MM.1S (cell line): ENCODE measurements around the gene KATNIP.

Experiments
- DNase-seq: peaks from one replicate; pipeline ENCODE4 v3.0.0-alpha.2; 2015
- H2AFZ ChIP-seq: fragments of 300-600 bp; sonication (generic); 2 replicates; pipeline ENCODE4 v1.6.0; 2016; ENCODE audit warnings: antibody characterized with exemption, low read length
- H3F3A ChIP-seq: fragments of 300-600 bp; sonication (generic); 2 replicates; pipeline ENCODE4 v1.6.1; 2016; ENCODE audit warnings: mild to moderate bottlenecking, antibody characterized with exemption, low read length, moderate library complexity, mixed read lengths; ENCODE audit not compliant: insufficient read depth
- H3K27ac ChIP-seq: fragments of 300-600 bp; sonication (generic); 2 replicates; pipeline ENCODE4 v1.5.1; 2016; ENCODE audit warnings: mild to moderate bottlenecking, low read length
- H3K27me3 ChIP-seq: fragments of 300-600 bp; sonication (generic); replicated peaks from 2 replicates; pipeline ENCODE4 v1.6.0; 2016; ENCODE audit warnings: low read length; ENCODE audit not compliant: insufficient read depth
- H3K36me3 ChIP-seq: fragments of 300-600 bp; sonication (generic); replicated peaks from 2 replicates; pipeline ENCODE4 v1.6.1; 2016; ENCODE audit warnings: mild to moderate bottlenecking, low read length, mixed read lengths; ENCODE audit not compliant: insufficient read depth
- H3K4me1 ChIP-seq: fragments of 300-600 bp; sonication (generic); 2 replicates; pipeline ENCODE4 v1.6.1; 2016; ENCODE audit warnings: low read length, mixed read lengths
- H3K4me2 ChIP-seq: fragments of 300-600 bp; sonication (generic); 2 replicates; pipeline ENCODE4 v1.6.0; 2016; ENCODE audit warnings: low read depth, low read length
- H3K4me3 ChIP-seq: fragments of 300-600 bp; sonication (generic); 2 replicates; pipeline ENCODE4 v1.5.1; 2016; ENCODE audit warnings: low read length, mixed read lengths
- H3K79me2 ChIP-seq: fragments of 300-600 bp; sonication (generic); 2 replicates; pipeline ENCODE4 v1.6.1; 2016; ENCODE audit warnings: mixed run types, low read length, mixed read lengths
- H3K9ac ChIP-seq: fragments of 300-600 bp; sonication (generic); 2 replicates; pipeline ENCODE4 v1.6.1; 2016; ENCODE audit warnings: low read length, mixed read lengths
- H3K9me2 ChIP-seq: fragments of 300-600 bp; sonication (generic); replicated peaks from 2 replicates; pipeline ENCODE4 v1.6.1; 2016; ENCODE audit warnings: mild to moderate bottlenecking, low read length, mixed read lengths; ENCODE audit not compliant: insufficient read depth
- H3K9me3 ChIP-seq: fragments of 300-600 bp; sonication (generic); replicated peaks from 2 replicates; pipeline ENCODE4 v1.6.1; 2016; ENCODE audit warnings: mild to moderate bottlenecking, low read length, mixed read lengths; ENCODE audit not compliant: insufficient read depth
- H4K20me1 ChIP-seq: fragments of 300-600 bp; sonication (generic); 2 replicates; pipeline ENCODE4 v1.6.1; 2016; ENCODE audit warnings: mild to moderate bottlenecking, low read length, moderate library complexity, mixed read lengths; ENCODE audit not compliant: insufficient read depth
- EZH2 ChIP-seq: fragments of 300-600 bp; sonication (generic); optimal IDR thresholded peaks from 2 replicates; pipeline ENCODE3; 2017; ENCODE audit warnings: low read depth, mild to moderate bottlenecking, antibody characterized with exemption, low read length, mixed read lengths
- EZH2phosphoT487 ChIP-seq: fragments of 300-600 bp; sonication (generic); IDR thresholded peaks from 2 replicates; pipeline ENCODE4 v1.6.1; 2018; ENCODE audit warnings: antibody characterized with exemption, low read length
- TF ChIP-seq, protein P1 (sequence below): fragments of 300-600 bp; sonication (generic); IDR thresholded peaks from 2 replicates; pipeline ENCODE4 v1.5.1; 2016; ENCODE audit warnings: antibody characterized with exemption, low read length, mixed read lengths

The KATNIP gene

DNA sequence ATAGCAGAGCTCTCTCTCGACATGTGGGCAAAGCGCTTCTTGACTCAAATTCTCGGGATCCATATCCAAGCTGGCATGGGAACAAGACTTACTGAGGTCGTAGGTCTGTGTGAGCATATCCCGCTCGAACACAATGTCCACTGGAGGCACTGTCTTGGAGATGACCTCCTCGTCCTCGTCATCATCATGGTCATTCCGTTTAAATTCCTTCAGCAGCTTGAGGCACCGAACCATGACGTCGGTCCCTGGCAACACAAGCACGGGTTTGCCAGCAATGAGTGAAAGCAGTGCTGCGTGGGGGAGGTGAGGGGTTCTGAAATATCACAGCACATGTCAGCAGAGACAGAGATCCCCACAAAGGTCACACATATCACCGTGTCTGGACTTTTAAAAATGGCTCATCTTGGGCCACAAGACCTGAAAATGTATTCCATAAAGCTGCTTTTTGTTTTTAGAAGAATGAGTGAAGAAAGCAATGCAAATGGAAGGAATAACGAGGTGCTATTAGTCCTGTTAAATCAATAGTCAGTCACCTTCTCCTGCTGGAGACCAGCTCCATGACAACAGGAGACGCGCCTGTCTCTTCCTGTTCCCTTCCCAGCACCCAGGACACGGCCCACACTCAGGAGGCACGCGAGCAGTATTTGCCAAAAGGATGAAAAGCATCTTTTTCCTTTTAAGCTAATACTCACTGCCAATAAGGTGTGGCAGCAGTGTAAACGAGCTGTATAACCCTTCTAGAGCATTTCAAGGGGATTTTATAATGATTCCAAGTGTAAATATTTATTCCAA is 38.1 kb upstream of the KATNIP start:
- Histone ChIP-seq H3K79me2 (no peaks in the 10 kb centered on the region), H2AFZ (no peak overlapping the region), H3K4me1 (no peaks in the 10 kb centered on the region), H3K9ac (no peak overlapping the region), H3K9me3 (no peaks in the 10 kb centered on the region), H3K4me3 (no peak overlapping the region), H3K27ac (no peak overlapping the region), H3K4me2 (no peak overlapping the region), H3K27me3 (no peaks in the 10 kb centered on the region), H3K36me3 (no peaks in the 10 kb centered on the region), H4K20me1 (no peaks in the 10 kb centered on the region), H3K9me2 (no peaks in the 10 kb centered on the region), H3F3A (no peaks in the 10 kb centered on the region)
- no peak for DNase-seq
- TF ChIP-seq, protein P1, sequence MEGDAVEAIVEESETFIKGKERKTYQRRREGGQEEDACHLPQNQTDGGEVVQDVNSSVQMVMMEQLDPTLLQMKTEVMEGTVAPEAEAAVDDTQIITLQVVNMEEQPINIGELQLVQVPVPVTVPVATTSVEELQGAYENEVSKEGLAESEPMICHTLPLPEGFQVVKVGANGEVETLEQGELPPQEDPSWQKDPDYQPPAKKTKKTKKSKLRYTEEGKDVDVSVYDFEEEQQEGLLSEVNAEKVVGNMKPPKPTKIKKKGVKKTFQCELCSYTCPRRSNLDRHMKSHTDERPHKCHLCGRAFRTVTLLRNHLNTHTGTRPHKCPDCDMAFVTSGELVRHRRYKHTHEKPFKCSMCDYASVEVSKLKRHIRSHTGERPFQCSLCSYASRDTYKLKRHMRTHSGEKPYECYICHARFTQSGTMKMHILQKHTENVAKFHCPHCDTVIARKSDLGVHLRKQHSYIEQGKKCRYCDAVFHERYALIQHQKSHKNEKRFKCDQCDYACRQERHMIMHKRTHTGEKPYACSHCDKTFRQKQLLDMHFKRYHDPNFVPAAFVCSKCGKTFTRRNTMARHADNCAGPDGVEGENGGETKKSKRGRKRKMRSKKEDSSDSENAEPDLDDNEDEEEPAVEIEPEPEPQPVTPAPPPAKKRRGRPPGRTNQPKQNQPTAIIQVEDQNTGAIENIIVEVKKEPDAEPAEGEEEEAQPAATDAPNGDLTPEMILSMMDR, result no peak
- TF ChIP-seq EZH2 (no peak), EZH2phosphoT487 (no peak)

DNA sequence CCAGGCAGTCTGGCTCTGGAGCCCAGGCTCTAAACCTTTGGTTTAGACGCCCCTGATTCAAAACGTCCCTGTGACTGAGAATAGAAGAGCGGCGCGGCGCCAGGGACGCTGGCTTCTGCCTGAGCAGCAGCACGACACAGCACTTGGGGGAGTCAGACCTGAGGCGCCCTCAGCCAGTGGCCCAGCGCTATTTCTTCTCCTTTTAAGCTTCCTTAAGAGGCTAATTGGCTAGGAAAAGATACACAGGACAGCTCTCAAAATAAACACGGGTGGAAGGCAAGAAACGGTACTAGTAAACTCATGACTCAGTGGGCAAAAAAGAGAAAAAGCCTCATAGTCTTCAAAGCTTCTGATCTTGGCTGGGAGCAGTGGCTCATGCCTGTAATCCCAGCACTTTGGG is 35.1 kb upstream of the KATNIP start:
- Histone ChIP-seq H3K4me3 (no peak overlapping the region), H3K9me2 (no peaks in the 10 kb centered on the region), H3K9me3 (no peaks in the 10 kb centered on the region), H3K36me3 (no peaks in the 10 kb centered on the region), H3K79me2 (no peaks in the 10 kb centered on the region), H3K9ac (no peak overlapping the region), H3K27me3 (no peaks in the 10 kb centered on the region), H2AFZ (no peak overlapping the region), H3K27ac (no peak overlapping the region), H3K4me2 (no peak overlapping the region), H4K20me1 (no peaks in the 10 kb centered on the region), H3F3A (no peaks in the 10 kb centered on the region), H3K4me1 (no peaks in the 10 kb centered on the region)
- TF ChIP-seq, protein P1, result no peak
- TF ChIP-seq EZH2phosphoT487 (no peak), EZH2 (no peak)
- no peak for DNase-seq

DNA sequence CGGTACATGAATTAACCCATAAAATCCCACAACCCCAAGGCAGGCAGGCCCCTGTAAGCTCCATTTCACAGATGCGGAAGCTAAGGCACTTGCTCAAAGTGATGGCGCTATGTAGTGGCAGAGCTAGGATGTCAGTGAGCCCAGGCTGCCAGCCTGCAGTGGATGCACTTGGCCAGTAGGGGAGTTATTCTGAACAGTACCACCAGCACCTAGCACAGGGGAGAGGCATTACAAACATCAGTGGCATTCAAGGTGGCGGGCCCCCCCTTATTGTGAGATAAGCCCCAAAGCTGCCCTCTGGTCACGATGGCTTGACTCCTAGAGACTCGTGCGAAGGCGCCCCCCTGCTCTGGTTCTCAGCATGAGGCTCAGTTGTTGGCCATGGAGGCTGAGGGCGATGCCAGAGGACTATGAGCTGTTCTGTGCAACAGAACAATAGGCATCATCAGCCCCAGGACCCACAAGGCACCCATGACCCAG is 34.0 kb upstream of the KATNIP start:
- H2AFZ ChIP-seq, result no peak overlapping the region
- peak; percentile 8 for DNase-seq
- no peaks in the 10 kb centered on the region for H3K4me1 ChIP-seq
- no peaks in the 10 kb centered on the region for H3F3A ChIP-seq
- no peaks in the 10 kb centered on the region for H3K27me3 ChIP-seq
- no peak overlapping the region for H3K4me3 ChIP-seq
- H4K20me1 ChIP-seq, result no peaks in the 10 kb centered on the region
- TF ChIP-seq, protein P1, result peak; percentile 51
- no peak for TF ChIP-seq EZH2phosphoT487
- no peaks in the 10 kb centered on the region for H3K79me2 ChIP-seq
- no peak overlapping the region for H3K9ac ChIP-seq
- no peaks in the 10 kb centered on the region for H3K9me3 ChIP-seq
- no peaks in the 10 kb centered on the region for H3K9me2 ChIP-seq
- H3K27ac ChIP-seq, result no peak overlapping the region
- no peaks in the 10 kb centered on the region for H3K36me3 ChIP-seq
- H3K4me2 ChIP-seq, result no peak overlapping the region
